Measurements from ENCODE around the gene BTBD10.
"Not testable (repeated sequence)": the region's sequence is repeated elsewhere in the genome, so short reads cannot be mapped to it uniquely, and the experiment has no call there.

BTBD10 gene

GRCh38 chr11:13427440-13427839, 35.6 kb downstream of the BTBD10 start:
- no peak for TF ChIP-seq ZFX (IDR thresholded peaks at IDR 0.05)
- no peak overlapping the region for H3K27ac ChIP-seq

GRCh38 chr11:13423372-13423771, 39.6 kb downstream of the BTBD10 start:
- no peak overlapping the region for H3K27ac ChIP-seq
- TF ChIP-seq ZFX (IDR thresholded peaks at IDR 0.05), result no peak
- no peak for TF ChIP-seq CTCF (conservative IDR thresholded peaks at IDR 0.05)

GRCh38 chr11:13421561-13421960, 41.5 kb downstream of the BTBD10 start:
- no peak overlapping the region for H3K27ac ChIP-seq
- TF ChIP-seq CTCF (conservative IDR thresholded peaks at IDR 0.05), result no peak
- no peak for TF ChIP-seq ZFX (IDR thresholded peaks at IDR 0.05)

- TF ChIP-seq ZFX (IDR thresholded peaks at IDR 0.05) (no peak), CTCF (conservative IDR thresholded peaks at IDR 0.05) (no peak)
Measured at GRCh38 chr11:13415201-13415600, 47.8 kb downstream of the BTBD10 start.

GRCh38 chr11:13405220-13405619, 57.8 kb downstream of the BTBD10 start:
- no peak for TF ChIP-seq ZFX (IDR thresholded peaks at IDR 0.05)
- no peak for TF ChIP-seq CTCF (conservative IDR thresholded peaks at IDR 0.05)
- no peak overlapping the region for H3K27ac ChIP-seq

More at GRCh38 chr11:13415201-13415600, 47.8 kb downstream of the BTBD10 start:
- no peak overlapping the region for H3K27ac ChIP-seq

- H3K27ac ChIP-seq, result not testable (repeated sequence)
Measured at GRCh38 chr11:13398335-13398734, 64.7 kb downstream of the BTBD10 start.

- TF ChIP-seq ZFX (IDR thresholded peaks at IDR 0.05), result no peak
- no peak for TF ChIP-seq CTCF (conservative IDR thresholded peaks at IDR 0.05)
- no peak overlapping the region for H3K27ac ChIP-seq
Measured at GRCh38 chr11:13391217-13391616, 71.8 kb downstream of the BTBD10 start.

- H3K27ac ChIP-seq, result no peak overlapping the region
- TF ChIP-seq ZFX (IDR thresholded peaks at IDR 0.05) (no peak), CTCF (conservative IDR thresholded peaks at IDR 0.05) (no peak)
Measured at GRCh38 chr11:13388741-13389140, 74.3 kb downstream of the BTBD10 start.

- no peak overlapping the region for H3K27ac ChIP-seq
- no peak for TF ChIP-seq ZFX (IDR thresholded peaks at IDR 0.05)
- no peak for TF ChIP-seq CTCF (conservative IDR thresholded peaks at IDR 0.05)
Measured at GRCh38 chr11:13386567-13386966, 76.5 kb downstream of the BTBD10 start.

Measured in C4-2B (cell line).